DMS 273 (cell line): ENCODE results near the gene KAT8.
A peak's percentile ranks its signal among the peaks of the same experiment; 100 is the strongest.
"Not testable (repeated sequence)": the region's sequence is repeated elsewhere in the genome, so short reads cannot be mapped to it uniquely, and the experiment has no call there.

Experiments used
- DNase-seq: peaks from one replicate; lab custom pipeline; 2025; ENCODE audit not compliant: unreplicated experiment; lab: John Stamatoyannopoulos, UW

The KAT8 gene

DNA sequence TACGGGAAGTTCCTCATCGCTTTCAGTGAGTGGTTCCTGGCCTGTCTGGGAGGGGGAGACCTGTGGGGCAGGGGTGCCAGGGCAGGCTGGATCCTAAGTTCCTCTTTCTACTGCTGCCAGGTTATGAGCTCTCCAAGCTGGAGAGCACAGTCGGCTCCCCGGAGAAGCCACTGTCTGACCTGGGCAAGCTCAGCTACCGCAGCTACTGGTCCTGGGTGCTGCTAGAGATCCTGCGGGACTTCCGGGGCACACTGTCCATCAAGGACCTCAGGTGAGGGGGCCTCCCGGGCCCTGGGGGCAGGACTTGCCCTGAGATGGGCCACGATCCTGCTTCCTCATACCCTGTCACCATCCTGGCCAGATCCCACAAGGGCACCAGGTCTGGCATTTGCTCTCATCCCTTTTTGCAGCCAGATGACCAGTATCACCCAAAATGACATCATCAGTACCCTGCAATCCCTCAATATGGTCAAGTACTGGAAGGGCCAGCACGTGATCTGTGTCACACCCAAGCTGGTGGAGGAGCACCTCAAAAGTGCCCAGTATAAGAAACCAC, 12.9 kb downstream of the KAT8 start:
- no peak for DNase-seq

DNA sequence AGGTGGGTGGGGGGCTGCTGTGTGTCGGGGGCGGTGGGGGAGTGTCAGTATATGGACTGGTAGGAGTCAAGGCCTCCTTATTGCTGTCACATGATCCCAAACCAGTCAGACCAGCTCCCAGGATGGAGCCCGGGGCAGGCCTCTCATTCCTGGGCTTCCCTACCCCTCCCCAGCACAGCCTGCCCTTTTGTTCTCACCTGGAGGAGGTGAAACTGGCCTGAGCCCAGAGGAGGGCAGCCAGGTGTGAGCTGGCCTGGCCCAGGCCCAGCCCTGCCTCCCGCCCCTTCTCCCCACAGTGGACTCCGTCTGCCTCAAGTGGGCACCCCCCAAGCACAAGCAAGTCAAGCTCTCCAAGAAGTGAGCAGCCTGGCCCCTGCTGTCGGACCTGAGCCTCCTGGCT, 13.4 kb downstream of the KAT8 start:
- no peak for DNase-seq

DNA sequence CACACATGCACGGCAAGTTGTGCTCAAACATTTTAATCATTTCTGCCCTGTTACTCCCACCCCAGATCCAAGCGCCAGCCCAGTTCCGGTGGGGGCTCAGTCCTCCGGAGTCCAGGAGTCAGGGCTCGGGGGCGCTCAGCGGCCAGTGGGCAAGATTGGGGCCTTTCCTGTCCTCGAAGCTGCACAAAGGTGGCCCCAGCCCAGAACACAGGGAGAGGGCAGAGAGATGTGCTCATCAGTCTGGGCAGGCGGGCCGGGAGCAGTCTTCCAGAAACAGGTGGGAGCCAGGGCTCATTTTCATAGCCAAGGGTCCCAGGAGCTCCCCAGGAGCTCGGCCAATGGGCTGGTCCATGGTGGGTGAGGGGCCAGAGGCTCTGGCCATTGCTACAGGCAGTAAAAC, 14.0 kb downstream of the KAT8 start:
- no peak for DNase-seq

DNA sequence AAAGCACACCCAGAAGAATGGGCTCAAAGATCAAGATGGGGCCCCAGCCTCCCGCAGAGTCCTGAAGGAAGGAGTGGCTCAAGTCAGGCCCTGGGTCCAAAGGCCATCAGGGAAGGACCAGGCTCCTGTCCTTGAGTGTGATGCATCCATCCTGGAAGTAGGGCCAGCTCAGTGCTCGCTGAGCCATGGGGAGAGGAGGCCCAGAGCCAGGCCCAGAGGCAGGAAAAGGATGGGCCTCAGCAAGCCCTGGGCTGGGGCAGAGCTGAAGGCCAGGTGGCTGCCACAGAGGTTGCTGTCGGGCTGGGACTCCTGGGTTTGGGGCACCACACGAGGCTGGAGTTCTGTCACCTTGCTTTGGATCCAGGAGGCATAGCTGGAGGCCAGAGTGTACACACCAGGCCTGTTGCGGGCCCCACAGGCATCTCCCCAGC, 14.4 kb downstream of the KAT8 start:
- no peak for DNase-seq

- no peak for DNase-seq
Observed at GRCh38 chr16:31132303-31132979, 15.0 kb downstream of the KAT8 start.

GRCh38 chr16:31133046-31133501, 15.6 kb downstream of the KAT8 start:
- DNase-seq: no peak

DNA sequence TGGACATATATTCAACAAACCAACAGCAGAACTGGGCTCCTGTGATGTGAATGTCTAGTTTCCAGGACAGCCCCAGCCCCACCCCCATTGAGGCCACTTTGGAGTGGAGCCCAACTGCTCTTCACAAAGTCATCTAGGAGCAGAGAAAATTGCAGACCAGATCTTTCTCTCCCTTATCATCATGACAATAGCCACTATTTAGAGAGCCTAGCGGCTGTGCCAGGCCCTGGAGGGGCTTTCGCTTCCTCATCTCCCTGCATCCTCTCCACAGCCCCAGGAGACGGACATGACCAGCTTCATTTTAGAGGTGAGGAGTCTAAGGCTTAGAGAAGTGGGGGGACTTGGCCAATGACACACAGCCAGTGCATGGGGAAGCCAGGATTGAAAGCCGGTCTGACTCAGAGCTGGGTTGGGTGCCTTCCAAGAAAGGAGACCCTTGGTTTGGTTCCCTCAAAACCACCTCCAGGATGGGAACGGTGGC, 16.7 kb downstream of the KAT8 start:
- no peak for DNase-seq

- DNase-seq: peak; percentile 72
Observed at GRCh38 chr16:31134625-31135534, 17.4 kb downstream of the KAT8 start.

DNA sequence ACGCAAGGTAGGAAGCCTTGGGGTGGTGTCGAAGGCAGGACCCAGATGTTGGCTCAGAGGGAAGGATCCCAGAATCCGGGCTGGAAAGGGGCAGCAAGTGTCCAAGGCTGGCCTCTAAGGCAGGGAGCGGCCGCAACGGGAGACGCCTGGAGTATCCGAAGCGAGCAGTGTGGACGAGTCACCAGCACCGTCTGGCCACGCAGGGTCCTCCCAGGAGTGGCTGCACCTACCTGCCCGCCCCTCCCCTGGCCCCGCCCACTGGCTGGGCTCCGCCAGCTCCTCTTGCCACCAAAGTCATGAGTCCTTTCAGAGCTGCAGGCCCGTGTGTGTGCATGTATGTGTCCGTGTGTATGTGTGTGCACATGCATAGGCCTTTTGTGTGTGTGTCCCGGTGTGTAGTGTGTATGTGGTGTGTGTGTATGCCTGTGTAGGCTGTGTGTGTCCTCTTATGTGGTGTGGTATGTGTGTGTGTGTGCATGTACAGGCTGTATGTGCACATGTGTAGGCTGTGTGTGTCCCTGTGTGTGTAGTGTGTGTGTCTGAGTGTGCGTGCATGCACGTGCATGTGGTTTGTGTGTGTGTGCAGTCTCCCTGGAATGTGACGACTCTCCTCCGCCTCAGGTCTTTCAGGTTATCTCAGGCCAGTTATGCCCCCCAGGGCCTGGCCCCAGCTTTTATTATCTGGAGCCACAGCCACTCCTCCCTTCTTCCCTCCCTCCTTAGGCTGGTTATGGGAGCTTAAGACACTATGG, 18.2 kb downstream of the KAT8 start, which contains the start of gene PRSS8:
Gene PRSS8 (minus strand): TSS at position 193 of the 752 bp plus-strand sequence. CDS start 229 bp downstream, outside the sequence.
- DNase-seq: no peak

DNA sequence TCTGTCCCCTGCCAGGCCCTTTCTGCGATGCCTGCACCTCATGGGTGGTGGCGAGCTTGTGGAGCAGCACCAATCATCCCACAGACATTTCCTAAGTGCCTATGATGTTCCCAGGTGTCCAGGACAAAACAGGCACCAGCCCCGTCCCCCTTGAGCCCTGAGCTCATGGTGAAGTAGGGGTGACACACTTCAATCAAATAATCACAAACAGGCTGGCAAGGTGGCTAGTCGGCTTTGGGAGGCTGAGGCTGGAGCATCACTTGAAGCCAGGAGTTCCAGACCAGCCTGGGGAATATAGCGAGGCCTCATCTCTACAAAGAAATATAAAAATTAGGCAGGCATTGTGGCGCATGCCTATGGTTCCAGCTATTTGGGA, 18.8 kb downstream of the KAT8 start:
- no peak for DNase-seq

GRCh38 chr16:31136822-31137499, 19.5 kb downstream of the KAT8 start:
- not testable (repeated sequence) for DNase-seq

GRCh38 chr16:31138621-31139578, 21.4 kb downstream of the KAT8 start:
- DNase-seq: no peak

GRCh38 chr16:31141071-31141469, 23.6 kb downstream of the KAT8 start:
- DNase-seq: not testable (repeated sequence)

GRCh38 chr16:31141489-31142108, 24.1 kb downstream of the KAT8 start:
- DNase-seq: peak; percentile 82

DNA sequence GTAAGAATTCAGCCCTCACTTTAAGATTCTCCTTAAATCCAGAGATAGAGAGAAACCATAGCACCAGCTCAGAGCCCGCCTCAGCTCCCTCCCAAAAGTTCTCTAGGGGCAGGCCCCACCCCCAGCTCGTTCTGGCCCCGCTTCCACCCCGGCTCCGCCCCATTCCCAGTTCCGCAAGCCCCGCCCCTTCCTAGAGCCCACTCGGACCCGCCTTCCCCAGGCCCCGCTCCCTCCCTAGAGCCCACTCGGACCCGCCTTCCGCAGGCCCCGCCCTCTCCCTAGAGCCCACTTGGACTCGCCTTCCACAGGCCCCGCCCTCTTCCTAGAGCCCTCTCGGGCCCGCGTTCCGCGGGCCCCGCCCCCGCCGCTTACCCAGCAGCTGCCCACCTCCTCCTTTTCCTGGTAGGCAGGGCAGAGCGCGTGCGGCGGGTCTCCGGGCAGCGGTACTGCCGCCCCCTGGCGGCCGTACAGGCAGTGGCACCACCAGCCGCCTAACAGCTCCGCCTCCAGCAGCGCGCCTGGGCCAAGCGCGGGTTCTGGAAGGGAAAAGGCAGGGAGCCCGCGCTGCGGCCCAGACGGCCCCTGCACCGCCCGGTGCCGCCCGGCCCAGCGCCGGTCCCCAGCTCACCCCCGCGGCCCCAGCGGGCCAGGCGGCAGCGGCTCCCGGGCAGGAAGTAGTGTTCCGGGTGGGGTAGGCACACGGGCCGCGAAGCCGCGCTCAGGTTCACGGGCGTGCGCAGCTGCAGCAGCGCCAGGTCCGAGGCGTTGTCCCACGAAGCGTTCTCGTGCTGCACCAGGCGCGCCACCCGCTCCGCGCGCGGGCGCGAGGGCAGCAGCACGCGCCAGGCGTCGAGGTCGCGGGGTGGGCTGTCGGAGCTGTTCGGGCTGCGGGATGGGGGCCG, 24.9 kb downstream of the KAT8 start:
- DNase-seq: peak; percentile 100

GRCh38 chr16:31143011-31143693, 25.7 kb downstream of the KAT8 start:
- no peak for DNase-seq

GRCh38 chr16:31143694-31144148, 26.3 kb downstream of the KAT8 start:
- DNase-seq: no peak
